ENCODE measurements around the gene LFNG. TPM values are rescaled to one million over a fixed set of nuclear protein-coding genes. Genes with fewer than 3 reads are reported as not detected.
A peak's percentile ranks its signal among the peaks of the same experiment; 100 is the strongest.

The LFNG gene
- total and polyA plus RNA-seq, 2 donors from 2014 or later: 5.0 to 18.4 TPM

GRCh38 chr7:2510130-2510776 is 9.3 kb upstream of the LFNG start:
- no peak for TF ChIP-seq CTCF (IDR thresholded peaks at IDR 0.05; ENCODE audit: borderline replicate concordance, extremely low read depth, insufficient read depth)
- Histone ChIP-seq H3K4me1 (ENCODE audit: control insufficient read depth in 2 of 3, insufficient read depth in 2 of 3, low read depth in 1 of 3, low read length in 3 of 3) (peaks cover 0 to 24% (median 5%) of the 10 kb centered on the region in 3 donors), H3K27ac (ENCODE audit: low read depth in 2 of 2, low read length in 2 of 2) (no peak overlapping the region), H3K9ac (ENCODE audit: low read length in 3 of 3) (no peak overlapping the region), H3K27me3 (ENCODE audit: control insufficient read depth, insufficient read depth, low read length) (no peaks in the 10 kb centered on the region), H3K4me3 (ENCODE audit: low read length in 3 of 3) (no peak overlapping the region), H3K9me3 (ENCODE audit: control insufficient read depth in 2 of 3, insufficient read depth in 1 of 3, low read length in 3 of 3) (no peaks in the 10 kb centered on the region), H3K36me3 (ENCODE audit: control insufficient read depth in 2 of 3, insufficient read depth in 3 of 3, low read length in 3 of 3) (no peaks in the 10 kb centered on the region)
- no peak for DNase-seq
- FAIRE-seq: no peak
- intact Hi-C loops (cut with DNase I): no loop called here

- Histone ChIP-seq H3K27ac (ENCODE audit: low read depth in 2 of 2, low read length in 2 of 2) (peak overlapping the region in 1 of 2 donors; percentile 41), H3K36me3 (ENCODE audit: control insufficient read depth in 2 of 3, insufficient read depth in 3 of 3, low read length in 3 of 3) (no peaks in the 10 kb centered on the region), H3K9ac (ENCODE audit: low read length in 3 of 3) (no peak overlapping the region), H3K4me1 (ENCODE audit: control insufficient read depth in 2 of 3, insufficient read depth in 2 of 3, low read depth in 1 of 3, low read length in 3 of 3) (peaks cover 0 to 24% (median 5%) of the 10 kb centered on the region in 3 donors), H3K9me3 (ENCODE audit: control insufficient read depth in 2 of 3, insufficient read depth in 1 of 3, low read length in 3 of 3) (no peaks in the 10 kb centered on the region), H3K4me3 (ENCODE audit: low read length in 3 of 3) (no peak overlapping the region), H3K27me3 (ENCODE audit: control insufficient read depth, insufficient read depth, low read length) (no peaks in the 10 kb centered on the region)
- FAIRE-seq: no peak
- intact Hi-C loops (cut with DNase I): no loop called here
- no peak for TF ChIP-seq CTCF (IDR thresholded peaks at IDR 0.05; ENCODE audit: borderline replicate concordance, extremely low read depth, insufficient read depth)
- peak in 2 of 5 donors; percentile 64 to 78 for DNase-seq
Observed at GRCh38 chr7:2510909-2511768, 8.4 kb upstream of the LFNG start.

GRCh38 chr7:2511769-2512168 is 7.8 kb upstream of the LFNG start:
- FAIRE-seq: no peak
- H3K4me1 ChIP-seq (ENCODE audit: control insufficient read depth in 2 of 3, insufficient read depth in 2 of 3, low read depth in 1 of 3, low read length in 3 of 3): peaks cover 0 to 26% (median 5%) of the 10 kb centered on the region in 3 donors
- peak overlapping the region in 1 of 2 donors; percentile 47 for H3K27ac ChIP-seq (ENCODE audit: low read depth in 2 of 2, low read length in 2 of 2)
- no peak for DNase-seq
- no peaks in the 10 kb centered on the region for H3K27me3 ChIP-seq (ENCODE audit: control insufficient read depth, insufficient read depth, low read length)
- H3K9ac ChIP-seq (ENCODE audit: low read length in 3 of 3): no peak overlapping the region
- intact Hi-C loops (cut with DNase I): no loop called here
- no peak for TF ChIP-seq CTCF (IDR thresholded peaks at IDR 0.05; ENCODE audit: borderline replicate concordance, extremely low read depth, insufficient read depth)
- H3K4me3 ChIP-seq (ENCODE audit: low read length in 3 of 3): no peak overlapping the region
- no peaks in the 10 kb centered on the region for H3K9me3 ChIP-seq (ENCODE audit: control insufficient read depth in 2 of 3, insufficient read depth in 1 of 3, low read length in 3 of 3)
- no peaks in the 10 kb centered on the region for H3K36me3 ChIP-seq (ENCODE audit: control insufficient read depth in 2 of 3, insufficient read depth in 3 of 3, low read length in 3 of 3)

Data from kidney (tissue), 14 donors.